Type B pancreatic cell (in vitro differentiated cells): Measurements from ENCODE around the gene SERINC1. TPM values are rescaled to one million over a fixed set of nuclear protein-coding genes. Genes with fewer than 3 reads are reported as not detected.

Source experiments
- DNase-seq: peaks from one replicate; pipeline ENCODE4 v3.0.0; 2021; ENCODE audit warnings: mixed read lengths; ENCODE audit not compliant: unreplicated experiment; ENCODE audit errors: extremely low spot score
- H3K27ac Mint-ChIP-seq: 2 replicates; pipeline ENCODE4 v1.8.0; 2021; ENCODE audit warnings: mild to moderate bottlenecking, mixed read lengths
- H3K27me3 Mint-ChIP-seq: 2 replicates; pipeline ENCODE4 v1.8.0; 2021; ENCODE audit warnings: mixed read lengths
- H3K36me3 Mint-ChIP-seq: 2 replicates; pipeline ENCODE4 v1.8.0; 2021; ENCODE audit warnings: mixed read lengths
- H3K4me1 Mint-ChIP-seq: one replicate; pipeline ENCODE4 v1.8.0; 2021; ENCODE audit warnings: mixed read lengths; ENCODE audit not compliant: unreplicated experiment
- H3K4me3 Mint-ChIP-seq: 2 replicates; pipeline ENCODE4 v1.8.0; 2021; ENCODE audit warnings: mild to moderate bottlenecking, mixed read lengths
- H3K9me3 Mint-ChIP-seq: 2 replicates; pipeline ENCODE4 v1.8.0; 2021; ENCODE audit warnings: mixed read lengths
- CTCF ChIP-seq: fragments of 200-600 bp; sonication (generic); conservative IDR thresholded peaks from 2 replicates; pipeline ENCODE4 v1.5.0; 2021; ENCODE audit warnings: antibody characterized with exemption, mild to moderate bottlenecking
- total RNA-seq: library from RNA; stranded (reverse); gene quantifications from 2 replicates; pipeline ENCODE4 v1.2.1, GENCODE V29; 2021; ENCODE audit warnings: low replicate concordance

SERINC1 gene
- total RNA-seq, 1 donor from 2014 or later: 101 TPM

GRCh38 chr6:122431780-122432179 is 39.8 kb downstream of the SERINC1 start:
- Mint-ChIP-seq H3K27ac (no peak overlapping the region), H3K4me1 (no peaks in the 10 kb centered on the region), H3K9me3 (no peaks in the 10 kb centered on the region), H3K36me3 (peaks cover 49% of the 10 kb centered on the region), H3K4me3 (no peak overlapping the region), H3K27me3 (no peaks in the 10 kb centered on the region)
- no peak for DNase-seq
- TF ChIP-seq CTCF: no peak

- no peak for TF ChIP-seq CTCF
- H3K27ac Mint-ChIP-seq: no peak overlapping the region
Measured at GRCh38 chr6:122429323-122429722, 42.3 kb downstream of the SERINC1 start.

GRCh38 chr6:122428781-122429180 is 42.8 kb downstream of the SERINC1 start:
- Mint-ChIP-seq H3K4me3 (no peak overlapping the region), H3K4me1 (no peaks in the 10 kb centered on the region), H3K9me3 (no peaks in the 10 kb centered on the region), H3K36me3 (peaks cover 56% of the 10 kb centered on the region), H3K27me3 (no peaks in the 10 kb centered on the region), H3K27ac (no peak overlapping the region)
- no peak for DNase-seq
- no peak for TF ChIP-seq CTCF

More at GRCh38 chr6:122429323-122429722, 42.3 kb downstream of the SERINC1 start:
- Mint-ChIP-seq H3K36me3 (peaks cover 55% of the 10 kb centered on the region), H3K27me3 (no peaks in the 10 kb centered on the region), H3K9me3 (no peaks in the 10 kb centered on the region), H3K4me1 (no peaks in the 10 kb centered on the region), H3K4me3 (no peak overlapping the region)
- DNase-seq: no peak

GRCh38 chr6:122426597-122426996 is 45.0 kb downstream of the SERINC1 start:
- H3K4me1 Mint-ChIP-seq: no peaks in the 10 kb centered on the region
- H3K9me3 Mint-ChIP-seq: no peaks in the 10 kb centered on the region
- DNase-seq: no peak
- no peak for TF ChIP-seq CTCF
- H3K36me3 Mint-ChIP-seq: peaks cover 49% of the 10 kb centered on the region
- no peaks in the 10 kb centered on the region for H3K27me3 Mint-ChIP-seq
- no peak overlapping the region for H3K27ac Mint-ChIP-seq
- H3K4me3 Mint-ChIP-seq: no peak overlapping the region

- no peak overlapping the region for H3K27ac Mint-ChIP-seq
- TF ChIP-seq CTCF: no peak
- H3K4me3 Mint-ChIP-seq: no peak overlapping the region
- no peaks in the 10 kb centered on the region for H3K27me3 Mint-ChIP-seq
- no peak for DNase-seq
- H3K9me3 Mint-ChIP-seq: no peaks in the 10 kb centered on the region
- H3K4me1 Mint-ChIP-seq: no peaks in the 10 kb centered on the region
- peaks cover 44% of the 10 kb centered on the region for H3K36me3 Mint-ChIP-seq
Measured at GRCh38 chr6:122423734-122424133, 47.9 kb downstream of the SERINC1 start.
